ENCODE results near the gene PAF1. TPM values are rescaled to one million over a fixed set of nuclear protein-coding genes. Genes with fewer than 3 reads are reported as not detected.

PAF1 gene
- total RNA-seq, 2 experiments from 2014 or later, result 43.6 to 44.0 TPM

DNA sequence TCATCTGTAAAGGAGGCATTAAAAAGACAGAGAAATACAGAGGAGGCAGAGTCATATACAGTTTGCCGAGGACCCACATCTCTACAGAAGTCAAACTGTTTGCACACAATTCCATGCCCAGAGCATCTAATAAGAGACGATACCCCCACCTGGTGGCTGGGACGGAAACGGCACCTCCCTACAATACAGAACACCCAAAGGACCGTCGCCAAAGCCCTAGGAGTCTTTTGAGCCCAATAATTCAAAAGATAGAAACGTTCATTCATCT, 20.9 kb upstream of the PAF1 start:
- H3K27ac Mint-ChIP-seq, result peak overlapping the region; percentile 93

DNA sequence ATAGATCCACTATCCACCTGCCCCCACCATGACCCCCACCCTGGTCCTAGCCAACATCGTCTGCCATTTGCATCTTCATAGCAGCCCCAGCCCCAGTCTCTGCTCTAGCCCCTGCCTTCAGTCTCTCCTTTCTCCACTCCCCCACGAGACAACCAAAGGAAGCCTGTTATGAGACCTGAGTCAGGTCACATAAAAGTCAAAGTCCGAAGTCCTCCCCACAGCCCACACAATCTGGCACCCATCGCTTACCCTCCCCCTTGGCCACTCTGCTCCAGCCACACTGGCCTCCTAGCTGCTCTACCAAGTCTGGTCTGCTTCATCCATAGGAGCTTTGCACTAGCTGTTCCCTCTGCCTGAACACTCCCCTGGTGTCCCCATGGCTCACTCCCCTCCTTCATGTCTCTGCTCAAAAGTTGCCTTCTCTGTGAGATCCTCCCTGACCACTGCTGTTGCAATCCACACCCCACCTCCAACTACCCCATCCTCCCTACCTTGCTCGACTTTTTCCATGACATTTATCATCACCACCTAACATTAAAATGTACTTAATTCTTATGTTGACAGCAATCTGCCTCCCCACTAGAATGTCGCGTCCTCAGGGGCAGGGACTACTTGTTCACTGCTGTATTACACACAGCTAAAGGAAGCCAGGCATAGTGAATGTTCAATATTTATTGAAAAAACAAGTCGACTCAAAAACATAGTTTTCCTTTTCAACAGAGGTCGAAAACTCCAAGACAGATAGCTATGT, 20.4 kb upstream of the PAF1 start:
- peaks cover 20% of the 10 kb centered on the region for H3K36me3 Mint-ChIP-seq
- H3K4me1 Mint-ChIP-seq, result peaks cover 35% of the 10 kb centered on the region
- H3K27me3 Mint-ChIP-seq, result peaks cover 4% of the 10 kb centered on the region
- H3K9me3 Mint-ChIP-seq, result no peaks in the 10 kb centered on the region
- H3K27ac Mint-ChIP-seq, result peak overlapping the region; percentile 93
- peak overlapping the region; percentile 82 for H3K4me3 Mint-ChIP-seq
- no peak for DNase-seq

More for the DNA sequence above, 20.9 kb upstream of the PAF1 start:
- Mint-ChIP-seq H3K36me3 (peaks cover 20% of the 10 kb centered on the region), H3K4me3 (peak overlapping the region; percentile 82), H3K27me3 (peaks cover 4% of the 10 kb centered on the region), H3K4me1 (peaks cover 34% of the 10 kb centered on the region), H3K9me3 (no peaks in the 10 kb centered on the region)
- peak; percentile 83 for DNase-seq

DNA sequence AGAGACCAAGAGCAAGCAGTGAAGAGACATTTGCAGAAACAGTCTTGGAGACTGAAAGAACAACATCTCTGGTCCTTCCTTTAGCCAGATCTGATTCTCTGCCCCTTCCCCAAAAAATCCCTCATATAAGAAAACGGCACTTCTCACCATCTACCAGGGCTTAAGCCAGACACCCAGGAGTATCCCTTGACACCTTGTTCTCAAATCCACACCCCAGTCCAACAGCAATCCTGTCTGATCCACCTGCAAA, 19.9 kb upstream of the PAF1 start:
- Mint-ChIP-seq H3K27ac (peak overlapping the region; percentile 93), H3K27me3 (peaks cover 4% of the 10 kb centered on the region), H3K36me3 (peaks cover 20% of the 10 kb centered on the region), H3K9me3 (no peaks in the 10 kb centered on the region), H3K4me3 (peak overlapping the region; percentile 82), H3K4me1 (peaks cover 36% of the 10 kb centered on the region)
- DNase-seq, result no peak

DNA sequence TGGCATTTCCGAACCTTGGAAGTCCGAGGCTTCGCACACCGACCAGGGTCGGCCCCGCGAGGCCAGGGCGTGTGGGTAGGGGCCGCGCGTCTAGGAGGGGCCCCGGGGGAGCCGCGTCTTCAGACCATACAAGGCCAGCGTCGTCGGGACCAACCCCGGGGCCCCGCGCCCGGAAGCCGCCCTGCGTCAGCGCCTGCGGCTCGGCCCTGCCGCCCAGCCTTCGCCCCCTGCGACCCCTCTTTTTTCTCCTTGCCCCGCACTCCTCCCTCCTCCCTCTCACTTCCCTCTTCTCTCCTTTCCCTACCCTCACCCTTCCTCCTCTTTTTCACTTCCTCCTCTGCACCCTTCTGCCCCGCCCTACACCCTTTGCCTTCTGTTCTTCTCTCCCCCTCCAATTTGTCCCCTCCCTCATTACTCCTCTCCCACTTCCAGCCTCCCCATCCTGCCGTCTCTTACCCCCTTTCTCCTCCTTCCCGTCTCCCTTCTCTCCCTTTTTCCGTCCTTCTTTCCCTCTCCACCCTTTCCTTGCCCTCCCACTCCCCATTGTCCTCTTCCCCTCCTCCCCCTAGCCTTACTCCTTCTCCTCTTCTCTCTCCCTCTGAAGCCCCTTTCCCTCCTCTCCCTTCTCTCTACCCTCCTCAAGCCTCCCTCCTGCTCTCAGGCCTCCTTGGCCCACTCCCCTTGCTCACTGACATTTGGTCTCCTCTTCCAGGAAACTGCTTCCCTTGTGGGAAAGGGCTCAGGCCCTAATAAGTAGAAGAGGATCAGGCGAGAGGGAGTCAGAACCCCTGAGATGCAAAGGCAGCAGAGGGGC, 19.3 kb upstream of the PAF1 start:
- Mint-ChIP-seq H3K4me3 (peak overlapping the region; percentile 82), H3K9me3 (no peaks in the 10 kb centered on the region), H3K4me1 (peaks cover 40% of the 10 kb centered on the region), H3K36me3 (peaks cover 20% of the 10 kb centered on the region), H3K27ac (peak overlapping the region; percentile 93), H3K27me3 (peaks cover 4% of the 10 kb centered on the region)
- DNase-seq, result peak; percentile 72

DNA sequence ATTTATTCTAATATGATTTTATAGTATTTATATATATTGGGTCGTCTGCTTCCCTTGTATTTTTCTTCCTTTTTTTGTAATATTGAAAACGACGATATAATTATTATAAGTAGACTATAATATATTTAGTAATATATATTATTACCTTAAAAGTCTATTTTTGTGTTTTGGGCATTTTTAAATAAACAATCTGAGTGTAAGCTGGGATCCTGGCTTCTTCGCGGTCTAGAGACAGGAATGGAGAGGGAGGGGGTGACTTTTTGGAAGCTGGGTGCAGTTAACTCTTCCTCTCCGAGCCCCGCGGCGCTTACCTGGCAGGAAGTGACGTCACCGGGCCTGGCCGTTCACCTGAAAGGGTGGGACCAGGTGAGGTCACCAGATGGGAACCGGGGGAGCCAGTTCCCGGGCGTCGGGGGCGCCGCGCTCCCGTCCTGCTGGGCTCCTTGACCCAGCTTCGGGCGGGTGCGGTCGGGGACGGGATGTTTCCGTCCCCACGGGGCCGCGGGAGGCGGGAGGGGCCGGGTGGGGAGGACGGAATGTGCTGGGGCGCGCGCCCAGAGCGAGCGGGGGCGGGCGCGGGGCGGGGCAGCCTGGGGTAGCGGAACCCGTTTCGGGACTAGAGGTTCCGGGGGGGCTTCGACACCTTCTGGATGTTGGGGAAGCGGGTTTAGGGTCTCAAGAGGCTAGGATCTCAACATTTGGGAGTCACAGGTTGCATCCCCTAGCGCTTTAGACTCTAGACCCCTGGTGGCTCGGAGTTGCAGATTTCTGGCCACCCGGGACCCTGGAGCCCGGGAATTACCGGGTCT, 18.5 kb upstream of the PAF1 start:
- Mint-ChIP-seq H3K4me1 (peaks cover 46% of the 10 kb centered on the region), H3K27me3 (peaks cover 4% of the 10 kb centered on the region), H3K4me3 (peak overlapping the region; percentile 95), H3K27ac (peak overlapping the region; percentile 93), H3K36me3 (peaks cover 18% of the 10 kb centered on the region), H3K9me3 (no peaks in the 10 kb centered on the region)
- peak; percentile 77 for DNase-seq

DNA sequence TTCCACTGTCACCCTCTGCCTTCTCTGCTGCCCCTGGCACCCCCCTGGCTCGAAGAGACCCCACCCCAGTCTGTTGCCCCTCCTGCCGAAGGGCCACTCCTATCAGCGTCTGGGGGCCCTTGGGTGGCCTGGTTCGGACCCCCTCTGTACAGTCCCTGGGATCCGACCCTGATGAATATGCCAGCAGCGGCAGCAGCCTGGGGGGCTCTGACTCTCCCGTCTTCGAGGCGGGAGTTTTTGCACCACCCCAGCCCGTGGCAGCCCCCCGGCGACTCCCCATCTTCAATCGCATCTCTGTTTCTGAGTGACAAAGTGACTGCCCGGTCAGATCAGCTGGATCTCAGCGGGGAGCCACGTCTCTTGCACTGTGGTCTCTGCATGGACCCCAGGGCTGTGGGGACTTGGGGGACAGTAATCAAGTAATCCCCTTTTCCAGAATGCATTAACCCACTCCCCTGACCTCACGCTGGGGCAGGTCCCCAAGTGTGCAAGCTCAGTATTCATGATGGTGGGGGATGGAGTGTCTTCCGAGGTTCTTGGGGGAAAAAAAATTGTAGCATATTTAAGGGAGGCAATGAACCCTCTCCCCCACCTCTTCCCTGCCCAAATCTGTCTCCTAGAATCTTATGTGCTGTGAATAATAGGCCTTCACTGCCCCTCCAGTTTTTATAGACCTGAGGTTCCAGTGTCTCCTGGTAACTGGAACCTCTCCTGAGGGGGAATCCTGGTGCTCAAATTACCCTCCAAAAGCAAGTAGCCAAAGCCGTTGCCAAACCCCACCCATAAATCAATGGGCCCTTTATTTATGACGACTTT, 17.7 kb upstream of the PAF1 start:
- H3K36me3 Mint-ChIP-seq, result peaks cover 18% of the 10 kb centered on the region
- peak overlapping the region; percentile 96 for H3K27ac Mint-ChIP-seq
- H3K9me3 Mint-ChIP-seq, result no peaks in the 10 kb centered on the region
- peak overlapping the region; percentile 95 for H3K4me3 Mint-ChIP-seq
- H3K4me1 Mint-ChIP-seq, result peaks cover 46% of the 10 kb centered on the region
- H3K27me3 Mint-ChIP-seq, result peaks cover 4% of the 10 kb centered on the region
- DNase-seq, result no peak

DNA sequence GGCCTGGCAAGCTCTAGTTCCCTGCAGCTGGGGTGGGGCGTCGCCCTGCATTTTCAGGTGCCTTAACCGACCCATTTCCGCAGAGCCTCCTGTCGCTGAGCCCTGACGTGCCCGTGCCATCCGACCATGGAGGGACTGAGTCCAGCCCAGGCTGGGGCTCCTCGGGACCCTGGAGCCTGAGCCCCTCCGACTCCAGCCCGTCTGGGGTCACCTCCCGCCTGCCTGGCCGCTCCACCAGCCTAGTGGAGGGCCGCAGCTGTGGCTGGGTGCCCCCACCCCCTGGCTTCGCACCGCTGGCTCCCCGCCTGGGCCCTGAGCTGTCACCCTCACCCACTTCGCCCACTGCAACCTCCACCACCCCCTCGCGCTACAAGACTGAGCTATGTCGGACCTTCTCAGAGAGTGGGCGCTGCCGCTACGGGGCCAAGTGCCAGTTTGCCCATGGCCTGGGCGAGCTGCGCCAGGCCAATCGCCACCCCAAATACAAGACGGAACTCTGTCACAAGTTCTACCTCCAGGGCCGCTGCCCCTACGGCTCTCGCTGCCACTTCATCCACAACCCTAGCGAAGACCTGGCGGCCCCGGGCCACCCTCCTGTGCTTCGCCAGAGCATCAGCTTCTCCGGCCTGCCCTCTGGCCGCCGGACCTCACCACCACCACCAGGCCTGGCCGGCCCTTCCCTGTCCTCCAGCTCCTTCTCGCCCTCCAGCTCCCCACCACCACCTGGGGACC, 16.9 kb upstream of the PAF1 start:
- H3K27ac Mint-ChIP-seq, result peak overlapping the region; percentile 96
- peaks cover 4% of the 10 kb centered on the region for H3K27me3 Mint-ChIP-seq
- peak overlapping the region; percentile 95 for H3K4me3 Mint-ChIP-seq
- DNase-seq, result peak; percentile 71
- H3K4me1 Mint-ChIP-seq, result peaks cover 46% of the 10 kb centered on the region
- H3K36me3 Mint-ChIP-seq, result peaks cover 18% of the 10 kb centered on the region
- H3K9me3 Mint-ChIP-seq, result no peaks in the 10 kb centered on the region

DNA sequence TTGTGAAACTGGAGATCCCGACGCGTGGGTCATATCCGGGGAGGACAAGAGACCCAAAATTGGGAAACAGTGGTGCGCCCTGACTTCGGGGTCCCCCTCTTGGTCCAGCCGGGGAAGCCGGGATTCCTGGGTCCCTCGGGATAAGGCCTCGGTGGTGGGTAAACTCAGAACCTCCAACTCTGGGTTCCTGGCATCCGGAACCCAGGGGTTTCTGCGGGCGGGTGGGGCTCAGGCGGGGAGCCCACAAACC, 16.4 kb upstream of the PAF1 start:
- H3K4me1 Mint-ChIP-seq, result peaks cover 49% of the 10 kb centered on the region

DNA sequence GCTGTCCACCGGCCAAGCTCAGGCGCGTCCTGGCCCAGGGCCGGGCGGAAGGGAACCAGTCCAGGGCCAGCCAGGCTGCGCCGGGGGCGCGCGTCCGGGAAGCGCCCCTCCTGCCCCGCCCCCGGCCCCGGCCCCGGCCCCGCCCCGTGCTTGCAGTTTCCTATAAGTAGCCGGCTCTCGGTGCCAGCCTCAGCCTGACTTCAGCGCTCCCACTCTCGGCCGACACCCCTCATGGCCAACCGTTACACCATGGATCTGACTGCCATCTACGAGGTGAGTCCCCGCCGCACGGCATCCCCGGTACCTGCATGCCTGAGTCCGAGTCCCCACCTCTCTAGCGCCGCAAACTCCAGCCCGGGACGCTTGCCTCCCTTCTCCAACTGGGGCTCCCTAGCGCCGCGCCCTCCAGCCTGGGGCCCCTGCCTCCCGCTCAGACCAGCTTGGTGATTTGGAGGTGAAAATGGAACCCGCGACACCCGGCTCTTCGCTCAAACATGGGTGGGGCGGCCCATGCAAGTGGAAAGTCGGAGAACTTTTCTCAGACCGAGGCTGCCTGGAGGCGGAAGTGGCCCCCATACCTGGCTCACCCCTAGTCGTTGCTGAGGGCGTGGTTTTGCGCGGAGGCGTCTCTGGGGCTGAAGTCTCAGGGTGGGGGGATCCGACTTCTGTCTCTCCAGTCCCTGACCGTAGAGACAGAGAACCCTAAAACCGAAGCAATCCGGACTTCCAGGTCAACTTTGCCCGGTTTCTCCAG, 15.9 kb upstream of the PAF1 start, which contains the start of gene ZFP36:
TSS of gene ZFP36 (plus strand) at position 192 of the 754 bp plus-strand sequence. CDS start at position 250, 58 bp downstream.
- H3K27ac Mint-ChIP-seq, result peak within 1 kb of the TSS; percentile 96
- H3K9me3 Mint-ChIP-seq, result no peaks in the 10 kb centered on the region
- peak within 1 kb of the TSS; percentile 95 for H3K4me3 Mint-ChIP-seq
- peaks cover 18% of the 10 kb centered on the region for H3K36me3 Mint-ChIP-seq
- no peaks in the 10 kb centered on the region for H3K27me3 Mint-ChIP-seq
- H3K4me1 Mint-ChIP-seq, result peaks cover 50% of the 10 kb centered on the region
- peak; percentile 86 for DNase-seq

More for the DNA sequence above, 16.4 kb upstream of the PAF1 start:
- Mint-ChIP-seq H3K36me3 (peaks cover 18% of the 10 kb centered on the region), H3K9me3 (no peaks in the 10 kb centered on the region), H3K27me3 (peaks cover 4% of the 10 kb centered on the region), H3K4me3 (peak overlapping the region; percentile 95), H3K27ac (peak overlapping the region; percentile 96)
- DNase-seq, result no peak

DNA sequence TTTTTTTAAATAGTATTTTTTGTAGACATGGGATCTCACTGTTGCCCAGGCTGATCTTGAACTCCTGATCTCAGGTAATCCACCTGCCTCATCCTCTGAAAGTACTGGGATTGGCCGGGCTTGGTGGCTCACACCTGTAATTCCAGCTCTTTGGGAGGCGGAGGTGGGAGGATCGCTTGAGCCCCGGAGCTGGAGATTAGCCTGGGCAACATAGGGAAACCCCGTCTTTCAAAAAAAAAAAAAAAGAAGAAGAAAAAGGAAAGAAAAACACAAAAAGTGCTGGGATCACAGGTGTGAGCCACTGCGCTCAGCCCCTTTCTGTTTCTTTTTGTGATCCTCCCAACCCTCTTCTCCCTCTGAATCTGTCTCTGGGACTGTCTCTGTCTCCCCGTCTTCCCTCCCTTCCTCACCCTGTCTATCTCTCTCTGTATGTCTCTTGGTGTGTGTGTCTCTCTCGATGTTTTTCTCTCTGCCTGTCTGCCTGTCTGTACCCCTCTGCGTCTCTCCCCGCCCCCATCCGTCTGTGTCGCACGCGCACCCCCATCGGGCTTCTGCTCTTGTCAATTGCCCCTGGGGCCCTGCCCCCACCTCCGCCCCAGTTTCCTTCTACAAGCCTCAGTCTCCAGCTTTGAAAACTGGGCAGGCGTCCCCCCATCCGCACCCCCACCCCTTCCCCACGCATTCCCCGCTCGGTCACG, 15.2 kb upstream of the PAF1 start:
- Mint-ChIP-seq H3K4me1 (peaks cover 51% of the 10 kb centered on the region), H3K27me3 (no peaks in the 10 kb centered on the region), H3K27ac (peak overlapping the region; percentile 88), H3K9me3 (no peaks in the 10 kb centered on the region), H3K36me3 (peaks cover 18% of the 10 kb centered on the region), H3K4me3 (peak overlapping the region; percentile 82)
- peak; percentile 83 for DNase-seq

DNA sequence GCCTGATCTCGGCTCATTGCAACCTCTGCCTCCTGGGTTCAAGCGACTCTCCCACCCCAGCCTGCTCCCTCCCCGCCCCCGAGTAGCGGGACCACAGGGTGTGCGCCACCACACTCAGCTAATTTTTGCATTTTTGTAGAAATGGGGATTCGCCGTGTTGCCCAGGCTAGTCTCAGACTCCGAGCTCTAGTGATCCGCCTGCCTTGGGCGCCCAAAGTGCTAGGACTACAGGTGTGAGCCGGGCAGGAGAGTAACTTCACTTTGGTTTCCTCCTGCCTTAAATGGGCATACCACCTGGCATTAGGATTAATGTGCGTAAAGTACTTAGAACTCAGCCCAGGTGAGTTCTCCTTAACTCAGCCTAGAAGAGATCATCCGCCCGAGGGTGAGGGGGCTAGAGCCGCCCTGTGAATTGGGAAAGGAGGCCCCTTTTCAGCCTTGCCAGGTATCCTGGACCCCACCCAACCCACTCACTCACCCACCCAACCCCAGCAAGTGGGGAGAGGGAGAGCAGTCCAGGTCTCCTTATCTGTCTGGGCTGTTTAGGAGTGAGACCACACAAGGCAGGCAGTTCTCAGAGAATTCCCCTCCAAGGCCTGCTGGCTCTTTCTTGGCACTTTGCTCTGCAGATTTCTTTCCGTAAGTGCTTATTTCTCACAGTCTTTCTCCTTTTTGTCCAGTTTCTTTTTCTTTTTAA, 14.5 kb upstream of the PAF1 start:
- H3K27me3 Mint-ChIP-seq, result no peaks in the 10 kb centered on the region
- peaks cover 18% of the 10 kb centered on the region for H3K36me3 Mint-ChIP-seq
- H3K4me3 Mint-ChIP-seq, result peak overlapping the region; percentile 82
- DNase-seq, result no peak
- H3K9me3 Mint-ChIP-seq, result no peaks in the 10 kb centered on the region
- H3K27ac Mint-ChIP-seq, result peak overlapping the region; percentile 71
- H3K4me1 Mint-ChIP-seq, result peaks cover 51% of the 10 kb centered on the region

DNA sequence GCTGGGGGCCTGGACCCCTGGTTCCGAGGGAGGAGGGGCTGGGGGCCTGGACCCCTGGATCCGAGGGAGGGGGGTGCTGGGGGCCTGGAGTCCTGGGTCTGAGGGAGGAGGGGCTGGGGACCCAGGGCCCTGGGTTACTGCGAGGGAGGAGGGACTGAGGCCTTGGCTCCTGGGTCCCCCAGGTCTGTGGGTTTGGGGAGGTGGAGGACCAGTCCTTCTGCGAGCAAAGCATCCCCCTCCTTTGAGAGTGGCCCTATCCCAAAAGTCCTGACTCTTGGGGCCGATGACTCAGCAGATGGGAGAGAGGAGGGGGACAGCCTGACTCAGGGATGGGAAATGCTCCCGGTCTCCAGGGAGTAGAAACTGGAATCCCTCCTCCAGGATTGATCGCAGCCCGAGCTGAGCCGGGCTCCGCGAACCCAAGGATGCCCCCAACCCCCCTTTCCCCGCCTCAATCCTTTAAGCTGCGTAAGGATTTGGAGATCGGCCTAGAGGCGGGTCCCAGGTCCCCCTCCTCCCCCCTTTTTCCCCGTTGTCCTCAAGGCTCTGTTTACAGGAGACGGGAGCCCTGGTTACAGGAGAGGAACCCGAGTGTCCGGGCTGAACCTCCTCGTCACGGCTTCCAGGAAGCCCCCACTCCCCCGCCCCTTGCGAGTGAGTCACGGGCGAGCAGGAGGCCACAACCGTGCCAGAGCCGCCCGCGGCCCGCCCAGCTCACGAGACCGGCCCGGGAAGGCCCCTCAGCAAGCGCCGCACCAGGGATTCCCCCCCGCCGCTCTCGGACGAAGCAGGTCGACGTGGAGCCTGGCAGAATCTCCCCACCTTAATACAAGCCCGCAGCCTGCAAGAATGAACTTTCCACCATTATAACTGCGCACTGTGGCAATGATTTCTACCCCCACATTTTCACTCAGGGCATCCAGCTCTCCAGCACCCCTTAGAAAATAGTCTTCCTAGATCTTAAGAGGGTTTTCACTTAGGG, 12.7 kb upstream of the PAF1 start:
- peak overlapping the region; percentile 97 for H3K27ac Mint-ChIP-seq
- H3K4me1 Mint-ChIP-seq, result peaks cover 54% of the 10 kb centered on the region
- peaks cover 1% of the 10 kb centered on the region for H3K9me3 Mint-ChIP-seq
- peak overlapping the region; percentile 83 for H3K4me3 Mint-ChIP-seq
- H3K27me3 Mint-ChIP-seq, result no peaks in the 10 kb centered on the region
- DNase-seq, result peak; percentile 97
- H3K36me3 Mint-ChIP-seq, result peaks cover 26% of the 10 kb centered on the region

Measured in activated naive CD8-positive, alpha-beta T cell treated with anti-CD3 and anti-CD28 coated beads for 36 hours (primary cell).